OCI-LY7 (cell line): ENCODE measurements around the gene PRKG1. TPM values are rescaled to one million over a fixed set of nuclear protein-coding genes. Genes with fewer than 3 reads are reported as not detected.

Experiments
- BruUV-seq: library from RNA; stranded (reverse); fragments of 400-500 nt; replicated peaks from 2 replicates; lab custom pipeline; 2021; lab: Mats Ljungman, UMichigan
- CTCF ChIA-PET: fragments of 300-600 bp; sonication (Branson Sonifier 250); formaldehyde crosslinking; loops from one replicate; lab custom pipeline; 2022; ENCODE audit warnings: antibody characterized with exemption; ENCODE audit not compliant: unreplicated experiment; lab: Charles Lee
- POLR2A ChIA-PET: fragments of 300-600 bp; sonication (Branson Sonifier 250); formaldehyde crosslinking; loops from one replicate; lab custom pipeline; 2022; ENCODE audit warnings: antibody characterized with exemption; lab: Charles Lee
- DNase-seq: peaks from one replicate; pipeline ENCODE4 v3.0.0-alpha.2; 2015; ENCODE audit warnings: low spot score
- H2AFZ ChIP-seq: fragments of 200-600 bp; sonication (generic), shearing (Covaris generic); 2 replicates; pipeline ENCODE4 v1.6.1; 2014; ENCODE audit warnings: mild to moderate bottlenecking, antibody characterized with exemption, low read length, moderate library complexity
- H3K27ac ChIP-seq: fragments of 200-600 bp; sonication (generic); 2 replicates; pipeline ENCODE4 v1.5.1; 2014; ENCODE audit warnings: mixed run types, low read depth, mild to moderate bottlenecking, moderate library complexity, low read length, inconsistent platforms; ENCODE audit not compliant: poor library complexity, severe bottlenecking
- H3K36me3 ChIP-seq: fragments of 200-600 bp; sonication (generic); 2 replicates; pipeline ENCODE4 v1.6.1; 2014; ENCODE audit warnings: mild to moderate bottlenecking, antibody characterized with exemption, low read length, moderate library complexity, mixed read lengths; ENCODE audit not compliant: insufficient read depth
- H3K4me1 ChIP-seq: fragments of 200-600 bp; sonication (generic); 2 replicates; pipeline ENCODE4 v1.5.1; 2014; ENCODE audit warnings: mild to moderate bottlenecking, low read length; ENCODE audit not compliant: insufficient read depth, poor library complexity, severe bottlenecking
- H3K4me2 ChIP-seq: fragments of 200-600 bp; sonication (generic); 2 replicates; pipeline ENCODE4 v1.6.1; 2014; ENCODE audit warnings: mild to moderate bottlenecking, low read length
- H3K4me3 ChIP-seq: fragments of 200-600 bp; sonication (generic); 2 replicates; pipeline ENCODE4 v1.5.1; 2014; ENCODE audit warnings: mild to moderate bottlenecking, low read depth, low read length; ENCODE audit not compliant: poor library complexity, severe bottlenecking
- H3K79me2 ChIP-seq: fragments of 200-600 bp; sonication (generic); 2 replicates; pipeline ENCODE4 v1.6.1; 2016; ENCODE audit warnings: low read depth, mild to moderate bottlenecking, low read length, moderate library complexity, mixed read lengths; ENCODE audit not compliant: insufficient read depth
- H3K9me2 ChIP-seq: fragments of 200-600 bp; sonication (generic); 2 replicates; pipeline ENCODE4 v1.6.1; 2016; ENCODE audit warnings: mild to moderate bottlenecking, low read length, mixed read lengths; ENCODE audit not compliant: insufficient read depth
- H3K9me3 ChIP-seq: fragments of 200-600 bp; sonication (generic); 2 replicates; pipeline ENCODE4 v1.6.1; 2014; ENCODE audit warnings: mild to moderate bottlenecking, mixed run types, low read length, mixed read lengths
- H4K20me1 ChIP-seq: fragments of 200-600 bp; sonication (generic); 2 replicates; pipeline ENCODE4 v1.6.1; 2014; ENCODE audit warnings: mild to moderate bottlenecking, antibody characterized with exemption, low read length, moderate library complexity, mixed read lengths; ENCODE audit not compliant: insufficient read depth
- CTCF ChIP-seq: fragments of 200-600 bp; sonication (generic); conservative IDR thresholded peaks from 2 replicates; pipeline ENCODE4 v1.5.1; 2014; ENCODE audit warnings: mild to moderate bottlenecking, antibody characterized with exemption, low read length, moderate library complexity, mixed read lengths
- EZH2phosphoT487 ChIP-seq: fragments of 200-600 bp; sonication (generic); IDR thresholded peaks from 2 replicates; pipeline ENCODE4 v1.6.1; 2018; ENCODE audit warnings: low read depth, borderline replicate concordance, mild to moderate bottlenecking, mixed run types, antibody characterized with exemption, low read length, moderate library complexity, mixed read lengths
- intact Hi-C: fragments of 100-400 bp; cut with micrococcal nuclease; formaldehyde crosslinking; loops from one replicate; pipeline ENCODE4 v1.10.0; 2022; ENCODE audit not compliant: unreplicated experiment
- total RNA-seq, 2 experiments: library from RNA; depleted of rRNA in 1 of 2; stranded (reverse); fragments of >200 nt in 1 of 2; shearing (Covaris generic) in 1 of 2; gene quantifications; 2 replicates each; pipeline ENCODE4 v1.2.3, GENCODE V29; 2014 to 2022

PRKG1 gene
- total RNA-seq, 2 experiments from 2014 or later, result not detected

- CTCF ChIA-PET, result no interaction called here
- H3K79me2 ChIP-seq, result no peaks in the 10 kb centered on the region
- intact Hi-C loops, result no loop called here
- no peak overlapping the region for H3K4me2 ChIP-seq
- H3K36me3 ChIP-seq, result no peaks in the 10 kb centered on the region
- POLR2A ChIA-PET, result no interaction called here
- no TSS peak for BruUV-seq
- H3K27ac ChIP-seq, result no peak overlapping the region
- H2AFZ ChIP-seq, result no peak overlapping the region
- no peak for DNase-seq
- no peaks in the 10 kb centered on the region for H3K9me2 ChIP-seq
- TF ChIP-seq CTCF, result no peak
- no peak for TF ChIP-seq EZH2phosphoT487
- no peak overlapping the region for H3K4me3 ChIP-seq
- no peaks in the 10 kb centered on the region for H4K20me1 ChIP-seq
- H3K4me1 ChIP-seq, result no peaks in the 10 kb centered on the region
- no peaks in the 10 kb centered on the region for H3K9me3 ChIP-seq
Measured at GRCh38 chr10:52143338-52143737, 1069.1 kb downstream of the PRKG1 start.

- ChIA-PET CTCF (no interaction called here), POLR2A (no interaction called here)
- TF ChIP-seq CTCF, result no peak
- no peak for TF ChIP-seq EZH2phosphoT487
- H4K20me1 ChIP-seq, result no peaks in the 10 kb centered on the region
- H3K4me2 ChIP-seq, result no peak overlapping the region
- H3K9me2 ChIP-seq, result no peaks in the 10 kb centered on the region
- no peaks in the 10 kb centered on the region for H3K79me2 ChIP-seq
- H3K4me1 ChIP-seq, result no peaks in the 10 kb centered on the region
- H2AFZ ChIP-seq, result no peak overlapping the region
- intact Hi-C loops, result no loop called here
- H3K4me3 ChIP-seq, result no peak overlapping the region
- DNase-seq, result no peak
- BruUV-seq, result no TSS peak
- H3K36me3 ChIP-seq, result no peaks in the 10 kb centered on the region
- no peaks in the 10 kb centered on the region for H3K9me3 ChIP-seq
- H3K27ac ChIP-seq, result no peak overlapping the region
Measured at GRCh38 chr10:52145636-52146035, 1071.3 kb downstream of the PRKG1 start.

GRCh38 chr10:52146766-52147165 lies 1072.5 kb downstream of the PRKG1 start:
- no peaks in the 10 kb centered on the region for H3K4me1 ChIP-seq
- BruUV-seq, result no TSS peak
- no peak overlapping the region for H3K4me2 ChIP-seq
- TF ChIP-seq EZH2phosphoT487 (no peak), CTCF (no peak)
- no peak overlapping the region for H3K27ac ChIP-seq
- intact Hi-C loops, result no loop called here
- H3K79me2 ChIP-seq, result no peaks in the 10 kb centered on the region
- H3K4me3 ChIP-seq, result no peak overlapping the region
- no peak for DNase-seq
- POLR2A ChIA-PET, result no interaction called here
- H2AFZ ChIP-seq, result no peak overlapping the region
- H3K9me2 ChIP-seq, result no peaks in the 10 kb centered on the region
- H3K36me3 ChIP-seq, result no peaks in the 10 kb centered on the region
- CTCF ChIA-PET, result no interaction called here
- H3K9me3 ChIP-seq, result no peaks in the 10 kb centered on the region
- H4K20me1 ChIP-seq, result no peaks in the 10 kb centered on the region
